Measurements from ENCODE around the gene PCNX2.

PCNX2 gene

GRCh38 chr1:233268389-233269022 is 27.0 kb downstream of the PCNX2 start:
- H3K4me1 ChIP-seq (ENCODE audit: control insufficient read depth in 1 of 2, insufficient read depth in 2 of 2, low read length in 2 of 2) = no peaks in the 10 kb centered on the region
- H3K27me3 ChIP-seq (ENCODE audit: control insufficient read depth in 1 of 2, insufficient read depth in 2 of 2, low read length in 2 of 2) = no peaks in the 10 kb centered on the region
- no peaks in the 10 kb centered on the region for H3K36me3 ChIP-seq (ENCODE audit: control insufficient read depth in 1 of 2, insufficient read depth in 2 of 2, low read length in 2 of 2)
- no peaks in the 10 kb centered on the region for H3K9me3 ChIP-seq (ENCODE audit: control insufficient read depth in 1 of 2, low read length in 2 of 2)
- no peak overlapping the region for H3K9ac ChIP-seq (ENCODE audit: low read depth in 1 of 2, low read length in 2 of 2)
- no peak overlapping the region for H3K4me3 ChIP-seq (ENCODE audit: low read depth in 1 of 2, low read length in 2 of 2)
- H3K27ac ChIP-seq (ENCODE audit: low read depth, low read length) = no peak overlapping the region

- Histone ChIP-seq H3K27ac (ENCODE audit: low read depth, low read length) (no peak overlapping the region), H3K4me3 (ENCODE audit: low read depth in 1 of 2, low read length in 2 of 2) (no peak overlapping the region), H3K9me3 (ENCODE audit: control insufficient read depth in 1 of 2, low read length in 2 of 2) (no peaks in the 10 kb centered on the region), H3K36me3 (ENCODE audit: control insufficient read depth in 1 of 2, insufficient read depth in 2 of 2, low read length in 2 of 2) (peaks cover 0 to 15% of the 10 kb centered on the region in 2 donors), H3K9ac (ENCODE audit: low read depth in 1 of 2, low read length in 2 of 2) (no peak overlapping the region), H3K4me1 (ENCODE audit: control insufficient read depth in 1 of 2, insufficient read depth in 2 of 2, low read length in 2 of 2) (peaks cover 0 to 3% of the 10 kb centered on the region in 2 donors), H3K27me3 (ENCODE audit: control insufficient read depth in 1 of 2, insufficient read depth in 2 of 2, low read length in 2 of 2) (no peaks in the 10 kb centered on the region)
Observed at GRCh38 chr1:233261695-233262094, 33.8 kb downstream of the PCNX2 start.

GRCh38 chr1:233261206-233261605 is 34.3 kb downstream of the PCNX2 start:
- Histone ChIP-seq H3K4me3 (ENCODE audit: low read depth in 1 of 2, low read length in 2 of 2) (no peak overlapping the region), H3K9me3 (ENCODE audit: control insufficient read depth in 1 of 2, low read length in 2 of 2) (no peaks in the 10 kb centered on the region), H3K4me1 (ENCODE audit: control insufficient read depth in 1 of 2, insufficient read depth in 2 of 2, low read length in 2 of 2) (peaks cover 0 to 3% of the 10 kb centered on the region in 2 donors), H3K9ac (ENCODE audit: low read depth in 1 of 2, low read length in 2 of 2) (no peak overlapping the region), H3K27ac (ENCODE audit: low read depth, low read length) (no peak overlapping the region), H3K27me3 (ENCODE audit: control insufficient read depth in 1 of 2, insufficient read depth in 2 of 2, low read length in 2 of 2) (no peaks in the 10 kb centered on the region), H3K36me3 (ENCODE audit: control insufficient read depth in 1 of 2, insufficient read depth in 2 of 2, low read length in 2 of 2) (peaks cover 0 to 15% of the 10 kb centered on the region in 2 donors)

- Histone ChIP-seq H3K27me3 (ENCODE audit: control insufficient read depth in 1 of 2, insufficient read depth in 2 of 2, low read length in 2 of 2) (no peaks in the 10 kb centered on the region), H3K27ac (ENCODE audit: low read depth, low read length) (no peak overlapping the region), H3K4me3 (ENCODE audit: low read depth in 1 of 2, low read length in 2 of 2) (no peak overlapping the region), H3K4me1 (ENCODE audit: control insufficient read depth in 1 of 2, insufficient read depth in 2 of 2, low read length in 2 of 2) (peaks cover 0 to 9% of the 10 kb centered on the region in 2 donors), H3K9me3 (ENCODE audit: control insufficient read depth in 1 of 2, low read length in 2 of 2) (no peaks in the 10 kb centered on the region), H3K36me3 (ENCODE audit: control insufficient read depth in 1 of 2, insufficient read depth in 2 of 2, low read length in 2 of 2) (peaks cover 0 to 15% of the 10 kb centered on the region in 2 donors), H3K9ac (ENCODE audit: low read depth in 1 of 2, low read length in 2 of 2) (no peak overlapping the region)
Observed at GRCh38 chr1:233257786-233258185, 37.7 kb downstream of the PCNX2 start.

- peaks cover 0 to 13% of the 10 kb centered on the region in 2 donors for H3K36me3 ChIP-seq (ENCODE audit: control insufficient read depth in 1 of 2, insufficient read depth in 2 of 2, low read length in 2 of 2)
- no peaks in the 10 kb centered on the region for H3K9me3 ChIP-seq (ENCODE audit: control insufficient read depth in 1 of 2, low read length in 2 of 2)
- H3K27ac ChIP-seq (ENCODE audit: low read depth, low read length) = no peak overlapping the region
- H3K9ac ChIP-seq (ENCODE audit: low read depth in 1 of 2, low read length in 2 of 2) = no peak overlapping the region
- no peaks in the 10 kb centered on the region for H3K27me3 ChIP-seq (ENCODE audit: control insufficient read depth in 1 of 2, insufficient read depth in 2 of 2, low read length in 2 of 2)
- H3K4me1 ChIP-seq (ENCODE audit: control insufficient read depth in 1 of 2, insufficient read depth in 2 of 2, low read length in 2 of 2) = peaks cover 0 to 9% of the 10 kb centered on the region in 2 donors
- no peak overlapping the region for H3K4me3 ChIP-seq (ENCODE audit: low read depth in 1 of 2, low read length in 2 of 2)
Observed at GRCh38 chr1:233256789-233257188, 38.7 kb downstream of the PCNX2 start.

GRCh38 chr1:233256191-233256590 is 39.3 kb downstream of the PCNX2 start:
- Histone ChIP-seq H3K36me3 (ENCODE audit: control insufficient read depth in 1 of 2, insufficient read depth in 2 of 2, low read length in 2 of 2) (peaks cover 0 to 10% of the 10 kb centered on the region in 2 donors), H3K4me1 (ENCODE audit: control insufficient read depth in 1 of 2, insufficient read depth in 2 of 2, low read length in 2 of 2) (peaks cover 0 to 6% of the 10 kb centered on the region in 2 donors), H3K9me3 (ENCODE audit: control insufficient read depth in 1 of 2, low read length in 2 of 2) (no peaks in the 10 kb centered on the region), H3K27ac (ENCODE audit: low read depth, low read length) (no peak overlapping the region), H3K27me3 (ENCODE audit: control insufficient read depth in 1 of 2, insufficient read depth in 2 of 2, low read length in 2 of 2) (no peaks in the 10 kb centered on the region), H3K4me3 (ENCODE audit: low read depth in 1 of 2, low read length in 2 of 2) (no peak overlapping the region), H3K9ac (ENCODE audit: low read depth in 1 of 2, low read length in 2 of 2) (no peak overlapping the region)

- Histone ChIP-seq H3K4me3 (ENCODE audit: low read depth in 1 of 2, low read length in 2 of 2) (no peak overlapping the region), H3K9ac (ENCODE audit: low read depth in 1 of 2, low read length in 2 of 2) (no peak overlapping the region), H3K4me1 (ENCODE audit: control insufficient read depth in 1 of 2, insufficient read depth in 2 of 2, low read length in 2 of 2) (peaks cover 0 to 6% of the 10 kb centered on the region in 2 donors), H3K36me3 (ENCODE audit: control insufficient read depth in 1 of 2, insufficient read depth in 2 of 2, low read length in 2 of 2) (peaks cover 0 to 10% of the 10 kb centered on the region in 2 donors), H3K27ac (ENCODE audit: low read depth, low read length) (no peak overlapping the region), H3K9me3 (ENCODE audit: control insufficient read depth in 1 of 2, low read length in 2 of 2) (no peaks in the 10 kb centered on the region), H3K27me3 (ENCODE audit: control insufficient read depth in 1 of 2, insufficient read depth in 2 of 2, low read length in 2 of 2) (no peaks in the 10 kb centered on the region)
Observed at GRCh38 chr1:233255145-233255544, 40.4 kb downstream of the PCNX2 start.

- no peak overlapping the region for H3K4me3 ChIP-seq (ENCODE audit: low read depth in 1 of 2, low read length in 2 of 2)
Observed at GRCh38 chr1:233253832-233254331, 41.6 kb downstream of the PCNX2 start.

GRCh38 chr1:233253231-233253831 is 42.2 kb downstream of the PCNX2 start:
- no peak overlapping the region for H3K27ac ChIP-seq (ENCODE audit: low read depth, low read length)
- no peaks in the 10 kb centered on the region for H3K9me3 ChIP-seq (ENCODE audit: control insufficient read depth in 1 of 2, low read length in 2 of 2)
- H3K36me3 ChIP-seq (ENCODE audit: control insufficient read depth in 1 of 2, insufficient read depth in 2 of 2, low read length in 2 of 2) = peaks cover 0 to 3% of the 10 kb centered on the region in 2 donors
- no peak overlapping the region for H3K4me3 ChIP-seq (ENCODE audit: low read depth in 1 of 2, low read length in 2 of 2)
- H3K27me3 ChIP-seq (ENCODE audit: control insufficient read depth in 1 of 2, insufficient read depth in 2 of 2, low read length in 2 of 2) = no peaks in the 10 kb centered on the region
- H3K4me1 ChIP-seq (ENCODE audit: control insufficient read depth in 1 of 2, insufficient read depth in 2 of 2, low read length in 2 of 2) = peaks cover 0 to 6% of the 10 kb centered on the region in 2 donors
- no peak overlapping the region for H3K9ac ChIP-seq (ENCODE audit: low read depth in 1 of 2, low read length in 2 of 2)

More at GRCh38 chr1:233253832-233254331, 41.6 kb downstream of the PCNX2 start:
- Histone ChIP-seq H3K27ac (ENCODE audit: low read depth, low read length) (no peak overlapping the region), H3K9ac (ENCODE audit: low read depth in 1 of 2, low read length in 2 of 2) (no peak overlapping the region), H3K4me1 (ENCODE audit: control insufficient read depth in 1 of 2, insufficient read depth in 2 of 2, low read length in 2 of 2) (peaks cover 0 to 6% of the 10 kb centered on the region in 2 donors), H3K27me3 (ENCODE audit: control insufficient read depth in 1 of 2, insufficient read depth in 2 of 2, low read length in 2 of 2) (no peaks in the 10 kb centered on the region), H3K9me3 (ENCODE audit: control insufficient read depth in 1 of 2, low read length in 2 of 2) (no peaks in the 10 kb centered on the region), H3K36me3 (ENCODE audit: control insufficient read depth in 1 of 2, insufficient read depth in 2 of 2, low read length in 2 of 2) (peaks cover 0 to 8% of the 10 kb centered on the region in 2 donors)

- peaks cover 0 to 6% of the 10 kb centered on the region in 2 donors for H3K4me1 ChIP-seq (ENCODE audit: control insufficient read depth in 1 of 2, insufficient read depth in 2 of 2, low read length in 2 of 2)
- no peaks in the 10 kb centered on the region for H3K9me3 ChIP-seq (ENCODE audit: control insufficient read depth in 1 of 2, low read length in 2 of 2)
- H3K9ac ChIP-seq (ENCODE audit: low read depth in 1 of 2, low read length in 2 of 2) = no peak overlapping the region
- no peaks in the 10 kb centered on the region for H3K27me3 ChIP-seq (ENCODE audit: control insufficient read depth in 1 of 2, insufficient read depth in 2 of 2, low read length in 2 of 2)
- H3K27ac ChIP-seq (ENCODE audit: low read depth, low read length) = no peak overlapping the region
- no peak overlapping the region for H3K4me3 ChIP-seq (ENCODE audit: low read depth in 1 of 2, low read length in 2 of 2)
- no peaks in the 10 kb centered on the region for H3K36me3 ChIP-seq (ENCODE audit: control insufficient read depth in 1 of 2, insufficient read depth in 2 of 2, low read length in 2 of 2)
Observed at GRCh38 chr1:233252441-233252840, 43.1 kb downstream of the PCNX2 start.
